ENCODE measurements around the gene UBFD1. TPM values are rescaled to one million over a fixed set of nuclear protein-coding genes. Genes with fewer than 3 reads are reported as not detected.
A peak's percentile ranks its signal among the peaks of the same experiment; 100 is the strongest.

The UBFD1 gene
- total RNA-seq, 1 donor from 2014 or later, result 101 TPM

- TF ChIP-seq, protein P1, sequence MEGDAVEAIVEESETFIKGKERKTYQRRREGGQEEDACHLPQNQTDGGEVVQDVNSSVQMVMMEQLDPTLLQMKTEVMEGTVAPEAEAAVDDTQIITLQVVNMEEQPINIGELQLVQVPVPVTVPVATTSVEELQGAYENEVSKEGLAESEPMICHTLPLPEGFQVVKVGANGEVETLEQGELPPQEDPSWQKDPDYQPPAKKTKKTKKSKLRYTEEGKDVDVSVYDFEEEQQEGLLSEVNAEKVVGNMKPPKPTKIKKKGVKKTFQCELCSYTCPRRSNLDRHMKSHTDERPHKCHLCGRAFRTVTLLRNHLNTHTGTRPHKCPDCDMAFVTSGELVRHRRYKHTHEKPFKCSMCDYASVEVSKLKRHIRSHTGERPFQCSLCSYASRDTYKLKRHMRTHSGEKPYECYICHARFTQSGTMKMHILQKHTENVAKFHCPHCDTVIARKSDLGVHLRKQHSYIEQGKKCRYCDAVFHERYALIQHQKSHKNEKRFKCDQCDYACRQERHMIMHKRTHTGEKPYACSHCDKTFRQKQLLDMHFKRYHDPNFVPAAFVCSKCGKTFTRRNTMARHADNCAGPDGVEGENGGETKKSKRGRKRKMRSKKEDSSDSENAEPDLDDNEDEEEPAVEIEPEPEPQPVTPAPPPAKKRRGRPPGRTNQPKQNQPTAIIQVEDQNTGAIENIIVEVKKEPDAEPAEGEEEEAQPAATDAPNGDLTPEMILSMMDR (IDR thresholded peaks at IDR 0.05; ENCODE audit: unreplicated experiment), result no peak
- no peak for DNase-seq (ENCODE audit: low spot score, unreplicated experiment)
- H3K27me3 Mint-ChIP-seq, result no peaks in the 10 kb centered on the region
- H3K27ac Mint-ChIP-seq, result peak overlapping the region; percentile 16
- H3K9me3 Mint-ChIP-seq (ENCODE audit: low read depth), result no peaks in the 10 kb centered on the region
- peaks cover 16% of the 10 kb centered on the region for H3K36me3 Mint-ChIP-seq (ENCODE audit: insufficient read depth)
- no peak overlapping the region for H3K4me3 Mint-ChIP-seq (ENCODE audit: low read depth)
- H3K4me1 Mint-ChIP-seq (ENCODE audit: low read depth), result no peaks in the 10 kb centered on the region
Observed at GRCh38 chr16:23527961-23528643, 29.4 kb upstream of the UBFD1 start.

- TF ChIP-seq, protein P1 (IDR thresholded peaks at IDR 0.05; ENCODE audit: unreplicated experiment), result no peak
- H3K4me3 Mint-ChIP-seq (ENCODE audit: low read depth), result no peak overlapping the region
- H3K27me3 Mint-ChIP-seq, result no peaks in the 10 kb centered on the region
- no peak overlapping the region for H3K27ac Mint-ChIP-seq
- peaks cover 17% of the 10 kb centered on the region for H3K36me3 Mint-ChIP-seq (ENCODE audit: insufficient read depth)
- no peak for DNase-seq (ENCODE audit: low spot score, unreplicated experiment)
- no peaks in the 10 kb centered on the region for H3K9me3 Mint-ChIP-seq (ENCODE audit: low read depth)
- no peaks in the 10 kb centered on the region for H3K4me1 Mint-ChIP-seq (ENCODE audit: low read depth)
Observed at GRCh38 chr16:23528644-23529310, 28.8 kb upstream of the UBFD1 start.

DNA sequence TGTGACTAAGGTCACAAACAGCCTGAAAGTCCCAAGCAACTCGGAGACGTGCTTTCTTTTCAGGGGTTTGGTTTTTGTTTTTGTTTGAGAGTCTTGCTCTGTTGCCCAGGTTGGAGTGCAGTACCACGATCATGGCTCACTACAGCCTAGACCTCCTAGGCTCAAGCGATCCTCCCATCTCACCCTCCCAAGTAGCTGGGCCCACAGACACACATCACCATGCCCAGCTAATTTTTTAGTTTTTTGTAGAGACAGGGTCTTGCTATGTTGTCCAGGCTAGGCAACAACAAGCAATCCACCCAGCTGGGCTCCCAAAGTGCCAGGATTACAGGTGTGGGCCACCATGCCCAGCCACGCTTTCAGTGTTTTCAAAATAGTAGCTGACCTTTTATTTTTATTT, 27.5 kb upstream of the UBFD1 start:
- H3K27me3 Mint-ChIP-seq, result no peaks in the 10 kb centered on the region
- peaks cover 13% of the 10 kb centered on the region for H3K36me3 Mint-ChIP-seq (ENCODE audit: insufficient read depth)
- TF ChIP-seq, protein P1 (IDR thresholded peaks at IDR 0.05; ENCODE audit: unreplicated experiment), result no peak
- H3K4me3 Mint-ChIP-seq (ENCODE audit: low read depth), result no peak overlapping the region
- H3K4me1 Mint-ChIP-seq (ENCODE audit: low read depth), result no peaks in the 10 kb centered on the region
- no peaks in the 10 kb centered on the region for H3K9me3 Mint-ChIP-seq (ENCODE audit: low read depth)
- no peak overlapping the region for H3K27ac Mint-ChIP-seq
- no peak for DNase-seq (ENCODE audit: low spot score, unreplicated experiment)

DNA sequence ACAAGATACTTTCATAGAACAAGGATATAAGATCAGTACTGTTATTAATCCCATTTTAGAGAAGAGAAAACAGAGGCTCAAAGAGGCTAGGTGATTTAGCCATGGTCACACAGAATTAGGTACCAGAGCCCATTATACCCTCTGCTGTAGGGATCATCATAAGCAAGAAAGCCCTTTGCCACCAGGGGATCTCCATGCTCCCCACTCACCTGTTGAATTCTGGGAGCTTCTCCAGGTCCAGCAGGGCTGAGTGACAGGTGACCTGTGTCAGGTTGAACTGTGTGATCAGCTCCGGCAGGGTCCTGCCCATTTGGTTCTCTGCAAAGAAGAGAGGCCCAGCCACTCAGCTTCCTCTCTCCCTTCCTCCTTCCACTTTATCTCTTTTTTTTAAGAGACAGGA, 25.1 kb upstream of the UBFD1 start:
- TF ChIP-seq, protein P1 (IDR thresholded peaks at IDR 0.05; ENCODE audit: unreplicated experiment), result no peak
- Mint-ChIP-seq H3K4me1 (ENCODE audit: low read depth) (no peaks in the 10 kb centered on the region), H3K36me3 (ENCODE audit: insufficient read depth) (peaks cover 7% of the 10 kb centered on the region), H3K9me3 (ENCODE audit: low read depth) (no peaks in the 10 kb centered on the region), H3K4me3 (ENCODE audit: low read depth) (no peak overlapping the region), H3K27ac (no peak overlapping the region), H3K27me3 (no peaks in the 10 kb centered on the region)
- no peak for DNase-seq (ENCODE audit: low spot score, unreplicated experiment)

DNA sequence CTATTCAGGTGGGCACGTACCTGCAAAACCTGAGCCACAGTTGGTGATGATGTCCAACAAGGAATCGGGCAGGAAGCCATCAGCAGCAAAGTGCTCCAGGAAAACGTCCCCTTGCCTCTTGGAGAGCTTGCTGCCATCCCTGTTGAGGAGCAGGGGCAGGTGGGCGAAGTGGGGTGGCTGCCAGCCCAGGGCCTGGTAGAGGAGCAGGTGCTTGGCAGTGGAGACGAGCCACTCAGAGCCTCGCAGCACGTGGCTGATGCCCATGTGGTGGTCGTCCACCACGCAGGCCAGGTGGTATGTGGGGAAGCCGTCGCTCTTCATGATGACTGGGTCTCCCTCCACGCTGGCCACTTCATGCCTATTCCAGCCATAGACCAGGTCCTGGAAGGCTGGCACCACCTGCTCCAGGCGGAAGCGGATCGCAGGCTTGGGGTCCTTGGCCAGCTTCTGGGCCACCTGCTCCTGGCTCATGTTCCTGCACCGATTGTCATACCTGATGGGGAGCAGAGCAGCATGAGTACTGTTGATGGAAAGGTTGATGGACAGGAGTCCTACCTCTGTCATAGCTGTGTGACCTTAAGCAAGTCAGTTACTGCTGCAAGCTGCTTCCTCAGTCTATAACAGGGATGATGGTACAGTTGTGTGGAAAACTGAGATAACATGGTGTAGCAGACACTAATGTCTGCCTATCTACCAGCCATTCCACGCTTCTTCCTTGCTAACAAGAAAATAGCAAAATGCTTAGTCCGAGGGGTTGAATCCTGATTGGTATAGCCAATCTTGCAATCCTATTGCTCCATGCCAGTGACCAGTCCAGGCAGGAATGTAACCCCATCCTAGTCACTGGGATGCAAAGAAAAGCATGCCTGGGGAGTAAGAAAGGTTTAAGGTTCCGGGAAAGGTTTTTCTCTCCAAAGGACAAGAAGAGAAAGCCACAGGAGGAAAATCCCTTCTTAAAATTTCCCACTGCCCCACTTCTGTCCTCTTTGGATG, 22.4 kb upstream of the UBFD1 start:
- DNase-seq (ENCODE audit: low spot score, unreplicated experiment), result no peak
- H3K4me3 Mint-ChIP-seq (ENCODE audit: low read depth), result no peak overlapping the region
- no peak overlapping the region for H3K27ac Mint-ChIP-seq
- TF ChIP-seq, protein P1 (IDR thresholded peaks at IDR 0.05; ENCODE audit: unreplicated experiment), result no peak
- no peaks in the 10 kb centered on the region for H3K27me3 Mint-ChIP-seq
- H3K36me3 Mint-ChIP-seq (ENCODE audit: insufficient read depth), result peaks cover 9% of the 10 kb centered on the region
- H3K9me3 Mint-ChIP-seq (ENCODE audit: low read depth), result no peaks in the 10 kb centered on the region
- no peaks in the 10 kb centered on the region for H3K4me1 Mint-ChIP-seq (ENCODE audit: low read depth)

Data from progenitor cell of endocrine pancreas (in vitro differentiated cells).